DMS153 treated with DMSO at 0.1 percent for 48 hours (cell line): Measurements from ENCODE around the gene PPP1R16B.

Experiments
- DNase-seq: peaks from one replicate; lab custom pipeline; 2025; ENCODE audit not compliant: unreplicated experiment; lab: John Stamatoyannopoulos, UW

The PPP1R16B gene

DNA sequence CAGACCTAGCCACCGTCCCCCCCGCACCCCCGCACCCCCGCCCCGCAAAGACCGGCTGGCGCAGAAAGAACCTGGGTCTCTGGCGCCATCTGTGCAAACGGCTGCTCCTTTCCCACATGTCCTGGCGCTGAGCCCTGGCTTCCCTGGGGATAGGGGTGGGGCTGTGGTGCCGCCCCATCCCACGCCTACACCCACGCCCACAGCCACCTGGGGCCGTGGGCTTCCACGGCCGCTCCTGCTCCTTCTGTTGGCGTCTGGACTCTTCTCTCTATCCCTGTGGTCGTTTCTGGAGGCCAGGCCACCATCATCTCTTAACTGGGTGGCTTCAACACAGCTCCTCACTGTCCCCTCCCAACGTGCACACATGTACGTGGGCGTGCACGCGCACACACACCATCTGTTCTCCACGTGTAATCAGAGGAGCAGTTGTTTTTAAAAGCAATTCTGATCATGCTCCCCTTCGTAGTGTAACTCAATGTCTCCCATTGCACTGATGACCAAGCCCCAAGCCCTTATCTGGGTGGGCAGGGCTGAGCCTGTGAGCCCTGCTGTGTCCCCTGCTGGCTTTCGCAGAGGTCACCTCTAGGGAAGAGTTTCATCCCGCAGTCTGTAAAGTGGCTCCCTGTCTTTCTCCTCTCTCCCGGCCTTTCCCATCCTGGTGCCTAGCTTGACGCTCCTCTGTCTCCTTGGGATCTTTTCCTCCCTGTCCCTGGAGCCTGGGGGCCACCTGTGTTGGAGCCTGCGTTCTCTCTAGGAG, 88.8 kb downstream of the PPP1R16B start:
- no peak for DNase-seq

DNA sequence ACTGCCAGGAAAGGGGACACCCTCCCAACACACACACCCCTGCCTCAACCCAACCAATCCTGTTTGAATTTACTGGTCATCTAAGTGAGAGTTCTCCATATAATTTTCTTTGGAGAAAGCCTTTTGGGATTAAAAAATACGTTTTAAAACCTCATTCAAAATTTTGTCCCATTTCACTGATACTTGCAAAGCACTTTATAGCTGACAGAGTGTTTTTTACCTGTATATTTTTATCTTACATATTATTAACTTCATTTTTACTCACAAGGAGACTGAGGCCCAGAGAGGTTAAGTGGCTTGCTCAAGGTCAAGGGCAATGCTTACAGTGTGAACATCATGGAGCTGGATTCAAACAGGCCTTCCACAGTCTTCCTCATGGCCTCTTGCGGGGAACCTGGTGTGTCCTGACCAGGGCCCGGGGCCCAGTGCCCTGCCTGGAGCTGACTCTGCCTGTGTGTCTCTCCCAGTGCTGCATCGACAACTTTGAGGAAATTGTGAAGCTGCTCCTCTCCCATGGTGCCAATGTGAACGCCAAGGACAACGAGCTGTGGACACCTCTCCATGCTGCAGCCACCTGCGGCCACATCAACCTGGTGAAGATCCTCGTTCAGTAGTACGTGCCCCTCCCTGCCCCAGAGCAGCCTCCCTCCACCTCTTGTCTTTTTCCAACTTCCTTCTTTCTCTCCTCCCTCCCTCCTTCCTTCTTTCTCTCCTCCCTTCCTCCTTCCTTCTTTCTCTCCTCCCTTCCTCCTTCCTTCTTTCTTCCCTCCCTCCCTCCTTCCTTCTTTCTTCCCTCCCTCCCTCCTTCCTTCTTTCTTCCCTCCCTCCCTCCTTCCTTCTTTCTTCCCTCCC, 89.8 kb downstream of the PPP1R16B start:
- no peak for DNase-seq

DNA sequence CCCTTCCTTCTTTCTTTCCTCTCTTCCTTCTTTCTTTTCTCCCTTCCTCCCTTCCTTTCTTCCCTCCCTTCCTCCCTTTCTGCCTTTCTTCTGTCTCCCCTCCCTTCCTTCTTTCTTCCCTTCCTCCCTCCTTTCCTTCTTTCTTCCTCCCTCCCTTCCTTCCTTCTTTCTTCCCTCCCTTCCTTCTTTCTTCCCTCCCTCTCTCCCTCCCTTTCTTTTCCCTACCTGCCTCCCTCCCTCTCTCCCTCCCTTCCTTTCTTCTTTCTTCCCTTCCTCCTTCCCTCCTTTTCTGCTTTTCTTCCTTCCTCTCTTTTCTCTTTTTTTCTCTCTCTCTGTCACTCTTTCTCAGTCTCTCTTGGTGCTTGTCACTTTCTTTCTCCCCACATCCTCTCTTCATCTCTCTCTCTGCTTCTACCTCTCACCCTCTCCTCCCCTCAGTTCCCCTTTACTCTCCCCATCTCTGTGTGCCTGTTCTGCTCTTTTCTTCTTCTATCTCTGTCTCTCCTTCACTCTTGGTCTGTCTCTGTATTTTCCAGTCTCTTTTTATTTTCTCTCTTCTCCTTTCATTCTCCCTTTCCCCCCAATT, 90.6 kb downstream of the PPP1R16B start:
- DNase-seq, result no peak

DNA sequence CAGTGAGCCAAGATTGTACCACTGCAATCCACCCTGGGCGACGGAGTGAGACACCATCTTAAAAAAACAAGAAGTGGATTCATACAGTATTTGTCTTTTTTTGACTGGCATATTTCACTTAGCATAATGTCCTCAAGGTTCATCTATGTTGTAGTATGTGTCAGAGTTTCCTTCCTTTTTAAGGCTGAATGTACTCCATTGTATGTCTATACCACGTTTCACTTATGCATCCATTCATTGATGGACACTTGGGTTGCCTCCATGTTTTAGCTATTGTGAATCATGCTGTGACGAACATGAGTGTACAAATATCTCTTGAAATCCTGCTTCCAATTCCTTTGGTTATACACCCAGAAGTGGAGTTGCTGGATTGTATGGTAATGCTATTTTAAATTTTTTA, 91.8 kb downstream of the PPP1R16B start:
- no peak for DNase-seq

DNA sequence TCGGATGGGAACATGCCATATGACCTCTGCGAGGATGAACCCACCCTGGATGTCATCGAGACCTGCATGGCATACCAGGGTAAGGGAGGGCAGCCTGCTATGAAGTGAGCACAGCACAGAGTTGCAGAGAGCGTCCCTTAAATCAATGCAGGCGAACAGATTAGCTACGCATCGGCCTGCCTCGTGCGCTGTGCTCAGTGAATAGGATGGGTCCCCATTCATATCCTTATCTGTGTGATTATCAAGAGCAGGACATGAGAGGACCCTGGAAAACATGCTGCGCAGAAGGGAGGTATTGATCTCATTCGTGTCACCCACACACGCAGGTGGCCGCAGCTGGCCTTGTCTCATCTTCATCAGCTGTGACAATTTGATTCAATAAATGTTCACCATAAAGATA, 95.1 kb downstream of the PPP1R16B start:
- no peak for DNase-seq

DNA sequence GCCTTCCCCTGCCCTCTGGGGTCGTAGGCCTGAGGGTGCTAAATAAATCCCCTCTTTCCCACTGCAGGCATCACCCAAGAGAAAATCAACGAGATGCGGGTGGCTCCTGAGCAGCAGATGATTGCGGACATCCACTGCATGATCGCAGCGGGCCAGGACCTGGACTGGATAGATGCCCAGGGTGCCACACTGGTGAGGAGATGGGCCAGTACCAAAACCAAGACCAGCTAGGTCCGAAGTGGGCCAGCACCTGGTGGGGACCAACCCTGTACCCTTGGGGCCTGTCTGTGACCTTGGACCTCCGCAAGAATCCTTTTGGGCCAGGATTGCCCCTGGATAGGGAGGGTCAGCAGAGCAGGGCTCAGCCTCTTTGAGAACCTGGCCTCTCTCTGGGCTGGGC, 97.1 kb downstream of the PPP1R16B start:
- DNase-seq, result no peak

DNA sequence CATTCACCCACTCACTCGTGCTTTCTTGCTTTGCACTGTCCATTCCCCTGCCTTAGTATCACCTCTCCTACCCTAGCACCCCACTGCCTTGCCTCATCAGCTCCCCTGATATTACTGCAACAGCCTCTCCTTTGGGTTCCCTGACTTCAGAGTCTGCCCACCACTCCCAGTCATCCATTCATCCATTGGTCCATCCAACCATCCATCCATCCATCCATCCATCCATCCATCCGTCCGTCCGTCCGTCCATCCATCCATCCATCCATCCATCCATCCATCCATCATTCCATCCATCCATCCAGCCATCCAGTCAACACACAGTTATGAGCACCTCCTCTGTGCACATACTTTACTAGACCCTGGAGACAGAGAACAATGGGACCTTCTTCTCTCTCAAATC, 97.8 kb downstream of the PPP1R16B start:
- DNase-seq, result no peak

DNA sequence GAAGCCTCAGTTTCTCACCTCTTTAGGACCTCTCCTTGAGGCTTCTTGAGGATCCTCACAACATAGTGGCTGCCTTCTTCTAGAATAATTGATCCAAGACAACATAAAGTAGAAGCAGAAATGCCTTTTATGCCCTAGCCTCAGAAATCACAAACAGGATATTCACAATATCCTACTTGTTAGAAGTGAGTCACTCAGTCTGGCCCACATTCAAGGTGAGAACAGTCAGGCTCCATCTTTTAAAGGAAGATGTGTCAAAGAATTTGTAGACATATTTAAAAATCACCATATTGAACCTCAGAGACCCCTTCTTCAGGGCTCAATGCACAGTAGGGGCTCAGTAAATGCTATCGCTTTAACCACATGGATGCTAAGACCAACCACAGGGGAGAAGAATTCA, 99.9 kb downstream of the PPP1R16B start:
- no peak for DNase-seq

DNA sequence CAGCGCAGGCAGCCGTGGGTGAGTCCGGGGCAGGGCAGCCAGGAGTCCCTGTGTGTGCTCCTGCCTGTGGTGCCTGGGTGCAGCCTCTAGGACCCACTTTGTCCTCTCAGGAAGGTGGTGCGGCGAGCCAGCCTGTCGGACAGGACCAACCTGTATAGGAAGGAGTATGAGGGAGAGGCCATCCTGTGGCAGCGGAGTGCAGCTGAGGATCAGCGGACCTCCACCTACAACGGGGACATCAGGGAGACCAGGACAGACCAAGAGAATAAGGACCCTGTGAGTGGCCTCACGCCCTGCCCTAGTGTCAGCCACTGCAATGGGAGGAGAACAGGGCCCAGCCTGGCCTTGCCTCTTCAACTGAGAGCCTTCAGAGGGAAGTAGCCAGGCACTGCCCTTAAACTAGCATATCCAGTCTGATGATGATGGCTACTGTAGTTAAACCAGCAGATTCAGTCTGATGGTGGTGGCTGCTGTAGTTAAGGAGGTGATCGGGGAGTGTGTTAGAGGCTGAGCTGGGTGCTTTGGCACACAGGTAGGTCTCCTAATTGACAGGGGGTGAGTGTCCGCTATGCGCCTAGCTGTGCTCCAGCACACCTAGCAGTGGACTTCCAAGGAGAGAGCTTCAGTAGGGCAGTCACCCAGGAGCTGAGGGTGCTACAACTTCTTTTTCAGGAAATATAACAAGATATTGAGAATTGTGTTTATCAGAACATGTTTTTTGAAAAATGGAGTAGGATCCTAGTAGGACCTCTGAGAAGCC, 102.6 kb downstream of the PPP1R16B start:
- DNase-seq, result no peak

DNA sequence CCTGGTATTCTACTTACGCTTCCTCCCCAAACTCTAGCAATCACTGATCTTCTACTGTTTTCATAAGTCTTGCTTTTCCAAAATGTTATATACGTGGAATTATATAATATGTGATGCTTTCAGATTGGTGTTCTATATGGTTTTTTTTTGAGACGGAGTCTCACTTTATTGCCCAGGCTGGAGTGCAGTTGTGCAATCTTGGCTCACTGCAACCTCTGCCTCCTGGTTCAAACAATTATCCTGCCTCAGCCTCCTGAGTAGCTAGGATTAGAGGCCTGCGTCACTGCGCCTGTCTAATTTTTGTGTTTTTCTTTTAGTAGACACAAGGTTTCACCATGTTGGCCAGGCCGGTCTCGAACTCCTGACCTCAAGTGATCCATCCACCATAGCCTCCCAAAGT, 109.9 kb downstream of the PPP1R16B start:
- no peak for DNase-seq

DNA sequence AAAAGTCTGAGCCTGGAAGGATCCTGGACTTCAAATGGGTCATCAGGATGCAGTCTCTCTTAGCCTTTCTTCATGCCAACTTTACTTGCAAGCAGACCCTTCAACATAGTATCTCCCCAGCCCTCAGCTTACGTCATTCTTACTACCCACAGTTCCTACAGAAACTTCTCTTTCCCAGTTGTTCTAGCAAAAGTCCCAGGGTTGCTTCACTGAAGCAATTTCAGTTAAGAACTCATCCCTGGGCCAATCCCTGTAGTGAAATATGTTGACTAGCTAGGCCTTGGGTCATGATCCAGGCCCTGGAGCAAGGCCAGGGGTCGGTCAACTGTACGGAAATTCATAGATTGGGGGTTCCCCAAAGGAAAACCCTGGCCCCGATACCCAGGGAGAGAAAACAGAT, 112.2 kb downstream of the PPP1R16B start:
- DNase-seq, result no peak

DNA sequence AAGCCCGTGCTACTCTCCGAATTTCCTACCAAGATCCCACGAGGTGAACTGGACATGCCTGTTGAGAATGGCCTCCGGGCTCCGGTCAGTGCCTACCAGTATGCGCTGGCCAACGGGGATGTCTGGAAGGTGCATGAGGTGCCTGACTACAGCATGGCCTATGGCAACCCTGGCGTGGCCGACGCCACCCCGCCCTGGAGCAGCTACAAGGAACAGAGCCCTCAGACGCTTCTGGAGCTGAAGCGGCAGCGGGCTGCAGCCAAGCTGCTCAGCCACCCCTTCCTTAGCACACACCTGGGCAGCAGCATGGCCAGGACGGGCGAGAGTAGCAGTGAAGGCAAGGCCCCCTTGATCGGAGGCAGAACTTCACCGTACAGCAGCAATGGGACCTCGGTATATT, 112.7 kb downstream of the PPP1R16B start:
- DNase-seq, result no peak

DNA sequence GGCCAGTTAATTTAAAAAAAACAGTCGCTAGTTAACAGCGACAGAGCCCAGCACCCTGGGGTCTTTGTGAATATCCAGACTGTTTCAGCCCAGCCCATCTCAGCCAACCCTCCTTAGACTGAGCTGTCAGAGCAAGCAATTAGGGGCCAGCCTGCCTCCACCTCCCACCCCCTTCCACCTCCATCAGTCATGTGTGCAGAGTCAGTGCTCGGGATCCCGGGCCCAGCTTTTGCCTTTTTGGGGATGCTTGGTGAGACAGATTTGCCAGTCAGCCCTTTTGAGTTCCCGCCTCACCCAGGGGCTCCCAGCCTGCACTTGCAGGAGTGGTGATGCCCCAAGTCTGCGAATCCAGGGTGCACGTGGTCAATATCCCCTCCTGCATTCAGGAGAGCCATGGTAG, 114.2 kb downstream of the PPP1R16B start:
- no peak for DNase-seq

DNA sequence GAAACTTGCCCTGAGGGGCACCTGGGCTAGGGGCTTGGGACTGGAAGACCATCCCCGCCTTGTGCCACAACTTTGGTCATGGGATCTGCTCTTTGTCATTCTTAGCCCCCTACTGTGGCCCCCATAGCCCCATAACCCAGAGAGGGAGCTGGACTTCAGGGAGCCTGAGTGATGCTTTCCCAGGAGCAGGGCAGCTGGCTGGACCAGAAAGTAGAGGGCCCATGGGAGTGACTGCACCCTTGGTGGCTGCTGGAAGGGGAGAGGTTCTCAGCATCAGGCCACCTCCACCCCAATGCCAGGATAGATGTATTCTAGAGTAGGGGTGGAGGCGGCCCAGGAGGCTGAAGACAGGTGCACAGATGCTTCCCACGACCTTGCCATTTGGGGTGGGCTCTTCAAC, 114.9 kb downstream of the PPP1R16B start:
- DNase-seq, result no peak

DNA sequence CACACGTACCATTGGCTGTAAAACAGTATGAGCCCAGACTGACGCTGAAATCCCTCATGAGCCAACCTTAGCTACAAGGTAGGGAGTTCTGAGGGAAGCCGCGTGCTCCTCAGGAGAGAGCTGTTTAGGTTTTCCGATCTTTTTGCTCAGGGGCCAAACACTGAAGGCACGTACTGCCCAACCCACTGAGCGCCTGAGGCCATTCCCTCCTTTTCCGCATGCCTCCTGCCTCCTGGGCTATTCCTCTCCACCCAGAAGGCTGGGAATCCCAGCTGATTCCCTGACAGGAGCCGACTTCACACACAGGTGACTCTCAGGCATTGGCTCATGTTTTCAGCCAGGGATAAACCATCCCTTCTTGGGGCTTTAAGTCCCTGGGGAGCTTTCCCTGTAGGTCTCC, 115.4 kb downstream of the PPP1R16B start:
- no peak for DNase-seq

DNA sequence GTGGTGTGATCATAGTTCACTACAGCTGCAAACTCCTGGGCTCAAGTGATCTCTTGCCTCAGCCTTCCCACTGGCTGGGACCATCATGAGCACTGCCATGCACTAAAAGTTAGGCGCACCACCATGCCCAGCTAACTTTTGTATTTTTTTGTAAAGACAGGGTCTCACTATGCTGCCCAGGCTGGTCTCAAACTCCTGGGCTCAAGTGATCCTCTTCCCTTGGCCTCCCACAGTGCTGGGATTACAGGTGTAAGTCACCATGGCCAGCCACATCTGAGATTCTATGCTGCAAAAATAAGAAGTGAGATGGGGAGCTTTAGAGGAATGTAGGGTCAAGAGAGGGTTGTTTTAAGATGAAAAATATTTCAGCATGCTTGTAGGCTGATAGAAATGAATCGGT, 119.2 kb downstream of the PPP1R16B start:
- no peak for DNase-seq

DNA sequence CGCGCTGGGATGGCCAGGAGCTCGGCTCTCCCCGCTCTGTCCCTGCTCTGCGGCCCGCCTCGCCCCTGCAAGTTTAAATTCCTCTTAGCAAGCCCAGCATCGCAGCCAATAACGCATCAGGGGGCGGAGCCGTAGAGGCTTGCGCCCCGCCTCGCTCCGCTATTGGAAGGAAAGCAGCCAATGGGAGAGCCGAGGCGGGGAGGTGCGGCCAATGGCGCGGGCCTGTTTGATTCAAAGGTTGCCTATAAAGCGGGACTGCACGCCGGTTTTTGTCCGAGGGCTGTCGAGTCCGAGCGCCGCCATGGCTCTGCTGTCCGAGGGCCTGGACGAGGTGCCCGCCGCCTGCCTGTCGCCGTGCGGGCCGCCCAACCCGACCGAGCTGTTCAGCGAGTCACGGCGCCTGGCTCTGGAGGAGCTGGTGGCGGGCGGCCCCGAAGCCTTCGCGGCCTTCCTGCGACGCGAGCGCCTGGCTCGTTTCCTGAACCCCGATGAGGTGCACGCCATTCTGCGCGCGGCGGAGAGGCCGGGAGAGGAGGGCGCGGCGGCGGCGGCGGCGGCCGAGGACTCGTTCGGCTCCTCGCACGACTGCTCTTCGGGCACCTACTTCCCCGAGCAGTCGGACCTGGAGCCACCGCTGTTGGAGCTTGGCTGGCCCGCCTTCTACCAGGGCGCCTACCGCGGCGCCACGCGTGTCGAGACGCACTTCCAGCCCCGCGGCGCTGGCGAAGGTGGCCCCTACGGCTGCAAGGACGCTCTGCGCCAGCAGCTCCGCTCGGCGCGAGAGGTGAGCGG, 120.8 kb downstream of the PPP1R16B start, which contains the start of gene FAM83D:
Gene FAM83D (plus strand): TSS at position 276 of the 792 bp plus-strand sequence. CDS start 26 bp downstream, at position 302.
- DNase-seq, result peak; percentile 94

DNA sequence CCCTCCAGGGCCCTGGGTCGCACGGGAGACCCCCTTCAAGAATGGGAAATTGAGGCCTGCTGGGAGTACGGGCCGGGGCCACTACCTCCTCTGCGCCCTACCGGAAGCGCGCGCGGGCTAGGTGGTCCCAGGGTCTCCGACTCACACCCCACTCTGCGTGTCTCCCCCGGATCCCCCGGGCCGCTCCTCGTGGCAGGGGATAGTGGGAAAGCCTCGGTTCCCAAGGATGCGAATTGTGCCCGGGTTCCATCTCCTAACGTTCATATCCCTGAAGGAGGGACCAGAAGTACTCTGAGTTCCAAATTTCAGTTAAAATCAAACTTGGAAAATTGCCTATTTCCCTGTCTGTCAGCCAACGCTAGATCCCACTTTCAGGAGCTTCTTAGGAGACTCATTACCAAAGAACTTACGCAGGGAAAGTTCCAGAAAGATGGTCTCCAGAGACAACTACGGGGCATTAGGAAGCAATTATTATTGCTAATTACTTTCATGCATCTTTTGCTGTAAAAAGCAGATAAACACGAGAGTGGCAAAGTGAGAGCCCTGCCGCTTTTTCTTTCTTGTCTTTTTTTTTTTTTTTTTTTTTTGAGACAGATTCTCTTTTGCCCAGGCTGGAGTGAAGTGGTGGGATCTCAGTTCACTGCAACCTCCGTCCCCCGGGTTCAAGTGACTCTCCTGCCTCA, 121.6 kb downstream of the PPP1R16B start:
- DNase-seq, result no peak

DNA sequence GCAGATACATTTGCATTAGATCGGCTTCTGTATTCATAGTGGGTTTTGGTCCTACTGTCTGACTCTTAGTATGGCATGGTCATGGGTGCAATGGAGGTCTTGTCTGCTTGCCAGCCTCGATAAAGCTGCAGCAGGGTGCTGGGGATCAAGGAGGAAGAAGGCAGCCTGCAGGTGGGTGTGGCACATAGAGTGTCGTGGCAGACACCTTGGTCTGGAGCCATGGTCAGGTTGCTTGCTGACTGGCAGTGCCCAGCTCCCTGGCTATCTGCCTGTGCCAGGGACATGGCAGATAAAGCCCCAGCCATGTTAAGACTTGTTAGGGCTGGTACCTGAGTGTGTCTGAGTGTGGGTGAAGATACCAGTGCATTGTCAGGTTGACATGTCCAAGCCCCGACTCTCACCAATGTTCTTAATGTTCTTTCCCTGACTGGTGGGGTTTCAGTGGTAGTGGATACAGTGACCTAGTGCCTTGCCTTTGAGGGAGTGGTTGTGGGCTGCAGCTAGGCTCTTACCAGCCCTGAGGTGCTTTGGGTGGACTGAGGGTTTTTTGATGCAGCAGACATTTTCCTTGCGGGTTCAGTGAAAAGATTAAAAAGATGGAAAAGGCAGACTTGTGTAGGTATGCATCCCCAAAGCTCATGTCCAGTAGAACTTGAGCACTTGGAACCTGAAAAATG, 122.5 kb downstream of the PPP1R16B start:
- DNase-seq, result no peak
